GM23338 (cell line): ENCODE measurements around the gene USP30. TPM values are rescaled to one million over a fixed set of nuclear protein-coding genes. Genes with fewer than 3 reads are reported as not detected.

Source experiments
- ATAC-seq: fragments of 200-7000 bp; cut with Tn5 transposase; 3 replicates; pipeline ENCODE4 v1.9.1; 2020
- DNase-seq: peaks from one replicate; pipeline ENCODE4 v3.0.0-alpha.2; 2015; ENCODE audit warnings: low spot score
- H2AFZ ChIP-seq: fragments of 200-600 bp; sonication (generic); 2 replicates; pipeline ENCODE4 v1.8.0; 2016; ENCODE audit warnings: antibody characterized with exemption, mild to moderate bottlenecking, moderate library complexity
- H3F3A ChIP-seq: fragments of 200-600 bp; sonication (generic); replicated peaks from 2 replicates; pipeline ENCODE4 v1.8.0; 2017; ENCODE audit warnings: antibody characterized with exemption, mixed run types, low read depth
- H3K27ac ChIP-seq: fragments of 200-600 bp; sonication (generic); 2 replicates; pipeline ENCODE4 v1.6.1; 2016; ENCODE audit warnings: low read depth
- H3K27me3 ChIP-seq: fragments of 200-600 bp; sonication (generic); 2 replicates; pipeline ENCODE4 v1.8.0; 2016; ENCODE audit warnings: mild to moderate bottlenecking, mixed run types, moderate library complexity; ENCODE audit not compliant: insufficient read depth
- H3K36me3 ChIP-seq: fragments of 200-600 bp; sonication (generic); 2 replicates; pipeline ENCODE4 v1.8.0; 2016; ENCODE audit warnings: mild to moderate bottlenecking; ENCODE audit not compliant: insufficient read depth
- H3K4me1 ChIP-seq: fragments of 200-600 bp; sonication (generic); 2 replicates; pipeline ENCODE4 v1.8.0; 2016; ENCODE audit warnings: mild to moderate bottlenecking, moderate library complexity; ENCODE audit not compliant: insufficient read depth
- H3K4me2 ChIP-seq: fragments of 200-600 bp; sonication (generic); 2 replicates; pipeline ENCODE4 v1.7.1; 2017; ENCODE audit warnings: mixed run types
- H3K4me3 ChIP-seq: fragments of 200-600 bp; sonication (generic); 2 replicates; pipeline ENCODE4 v1.6.1; 2016; ENCODE audit warnings: mixed run types
- H3K79me2 ChIP-seq: fragments of 200-600 bp; sonication (generic); replicated peaks from 2 replicates; pipeline ENCODE4 v1.8.0; 2017; ENCODE audit warnings: mild to moderate bottlenecking; ENCODE audit not compliant: insufficient read depth
- H3K9me2 ChIP-seq: fragments of 200-600 bp; sonication (generic); 2 replicates; pipeline ENCODE4 v1.8.0; 2017; ENCODE audit not compliant: insufficient read depth
- H4K20me1 ChIP-seq: fragments of 200-600 bp; sonication (generic); replicated peaks from 2 replicates; pipeline ENCODE4 v1.8.0; 2017; ENCODE audit warnings: mild to moderate bottlenecking; ENCODE audit not compliant: insufficient read depth
- H3K27ac Mint-ChIP-seq: 2 replicates; pipeline ENCODE4 v1.8.0; 2020; ENCODE audit warnings: inconsistent platforms, mild to moderate bottlenecking, moderate library complexity, mixed read lengths
- H3K27me3 Mint-ChIP-seq: 3 replicates; pipeline ENCODE4 v1.8.0; 2022; ENCODE audit warnings: low read depth, mild to moderate bottlenecking, moderate library complexity, mixed read lengths, inconsistent platforms; ENCODE audit not compliant: insufficient read depth, poor library complexity
- H3K36me3 Mint-ChIP-seq: 3 replicates; pipeline ENCODE4 v1.8.0; 2021; ENCODE audit warnings: low read depth, mild to moderate bottlenecking, inconsistent platforms, moderate library complexity, mixed read lengths
- H3K4me1 Mint-ChIP-seq: 3 replicates; pipeline ENCODE4 v1.8.0; 2020; ENCODE audit warnings: mild to moderate bottlenecking, inconsistent platforms, mixed read lengths
- H3K4me3 Mint-ChIP-seq: 3 replicates; pipeline ENCODE4 v1.8.0; 2021; ENCODE audit warnings: moderate library complexity, mild to moderate bottlenecking, inconsistent platforms, mixed read lengths
- H3K9me3 Mint-ChIP-seq: 3 replicates; pipeline ENCODE4 v1.8.0; 2020; ENCODE audit warnings: moderate library complexity, mild to moderate bottlenecking, inconsistent platforms, mixed read lengths
- CREB1 ChIP-seq: fragments of 250-450 bp; sonication (Bioruptor Pico); IDR thresholded peaks from 2 replicates; pipeline ENCODE4 v1.5.0; 2020; ENCODE audit warnings: low read depth, mild to moderate bottlenecking, moderate library complexity
- ETS1 ChIP-seq: IDR thresholded peaks from 2 replicates; pipeline ENCODE4 v1.6.1; 2016; ENCODE audit warnings: antibody characterized with exemption
- EZH2 ChIP-seq: fragments of 200-600 bp; sonication (generic); IDR thresholded peaks from one replicate; pipeline ENCODE4 v1.8.0; 2017; ENCODE audit warnings: antibody characterized with exemption, mild to moderate bottlenecking, low read depth; ENCODE audit not compliant: unreplicated experiment
- EZH2phosphoT487 ChIP-seq: fragments of 200-600 bp; sonication (generic); IDR thresholded peaks from one replicate; pipeline ENCODE4 v1.8.1; 2018; ENCODE audit warnings: antibody characterized with exemption; ENCODE audit not compliant: unreplicated experiment
- JUNB ChIP-seq: IDR thresholded peaks from one replicate; pipeline ENCODE4 v1.6.1; 2016; ENCODE audit warnings: antibody characterized with exemption; ENCODE audit not compliant: unreplicated experiment
- NANOG ChIP-seq: IDR thresholded peaks from 2 replicates; pipeline ENCODE4 v1.6.1; 2016; ENCODE audit warnings: antibody characterized with exemption, borderline replicate concordance
- POLR2AphosphoS5 ChIP-seq: IDR thresholded peaks from 2 replicates; pipeline ENCODE4 v1.6.1; 2016; ENCODE audit warnings: antibody characterized with exemption, low read depth
- STAT1 ChIP-seq: IDR thresholded peaks from one replicate; pipeline ENCODE4 v1.6.1; 2016; ENCODE audit warnings: antibody characterized with exemption; ENCODE audit not compliant: unreplicated experiment
- ZNF114 ChIP-seq: fragments of 250-450 bp; sonication (Bioruptor Pico); IDR thresholded peaks from 2 replicates; pipeline ENCODE4 v1.5.0; 2020; ENCODE audit warnings: mild to moderate bottlenecking, moderate library complexity
- ZNF331 ChIP-seq: fragments of 250-450 bp; sonication (Bioruptor Pico); IDR thresholded peaks from 2 replicates; pipeline ENCODE4 v1.5.0; 2020; ENCODE audit warnings: low read depth, mild to moderate bottlenecking, moderate library complexity
- polyA plus RNA-seq: library from polyadenylated mRNA; unstranded; fragments of >200 nt; fragmentation: Nextera tagmentation; extraction: Ambion mirVana; gene quantifications from 2 replicates; pipeline ENCODE4 v1.2.1, GENCODE V29; 2016
- total RNA-seq: library from RNA; depleted of rRNA; stranded (reverse); fragments of >200 nt; shearing (Covaris generic); gene quantifications from 2 replicates; pipeline ENCODE4 v1.2.3, GENCODE V29; 2014
- TF ChIP-seq, protein P1 (sequence below): IDR thresholded peaks from one replicate; pipeline ENCODE4 v1.6.1; 2018; ENCODE audit warnings: antibody characterized with exemption; ENCODE audit not compliant: unreplicated experiment

USP30 gene
- total and polyA plus RNA-seq, 2 experiments from 2014 or later, result 2.9 to 6.1 TPM

GRCh38 chr12:109127533-109128242, 75.3 kb downstream of the USP30 start:
- DNase-seq, result no peak
- no peak for TF ChIP-seq POLR2AphosphoS5
- TF ChIP-seq CREB1 (CRISPR knock-in tag), result no peak
- Histone ChIP-seq H3K4me3 (no peak overlapping the region), H3K4me1 (no peaks in the 10 kb centered on the region), H3K27ac (no peak overlapping the region), H3K79me2 (no peaks in the 10 kb centered on the region), H3F3A (no peaks in the 10 kb centered on the region), H3K9me2 (no peaks in the 10 kb centered on the region), H3K4me2 (no peak overlapping the region), H3K27me3 (no peaks in the 10 kb centered on the region), H3K36me3 (no peaks in the 10 kb centered on the region), H4K20me1 (no peaks in the 10 kb centered on the region), H2AFZ (no peak overlapping the region)
- no peak for ATAC-seq
- H3K4me1 Mint-ChIP-seq, result peaks cover 15% of the 10 kb centered on the region
- H3K9me3 Mint-ChIP-seq, result no peaks in the 10 kb centered on the region
- H3K4me3 Mint-ChIP-seq, result no peak overlapping the region
- H3K36me3 Mint-ChIP-seq, result no peaks in the 10 kb centered on the region; the same call in 2 of the 3 replicates
- H3K27ac Mint-ChIP-seq, result no peak overlapping the region
- peaks cover 4% of the 10 kb centered on the region for H3K27me3 Mint-ChIP-seq

DNA sequence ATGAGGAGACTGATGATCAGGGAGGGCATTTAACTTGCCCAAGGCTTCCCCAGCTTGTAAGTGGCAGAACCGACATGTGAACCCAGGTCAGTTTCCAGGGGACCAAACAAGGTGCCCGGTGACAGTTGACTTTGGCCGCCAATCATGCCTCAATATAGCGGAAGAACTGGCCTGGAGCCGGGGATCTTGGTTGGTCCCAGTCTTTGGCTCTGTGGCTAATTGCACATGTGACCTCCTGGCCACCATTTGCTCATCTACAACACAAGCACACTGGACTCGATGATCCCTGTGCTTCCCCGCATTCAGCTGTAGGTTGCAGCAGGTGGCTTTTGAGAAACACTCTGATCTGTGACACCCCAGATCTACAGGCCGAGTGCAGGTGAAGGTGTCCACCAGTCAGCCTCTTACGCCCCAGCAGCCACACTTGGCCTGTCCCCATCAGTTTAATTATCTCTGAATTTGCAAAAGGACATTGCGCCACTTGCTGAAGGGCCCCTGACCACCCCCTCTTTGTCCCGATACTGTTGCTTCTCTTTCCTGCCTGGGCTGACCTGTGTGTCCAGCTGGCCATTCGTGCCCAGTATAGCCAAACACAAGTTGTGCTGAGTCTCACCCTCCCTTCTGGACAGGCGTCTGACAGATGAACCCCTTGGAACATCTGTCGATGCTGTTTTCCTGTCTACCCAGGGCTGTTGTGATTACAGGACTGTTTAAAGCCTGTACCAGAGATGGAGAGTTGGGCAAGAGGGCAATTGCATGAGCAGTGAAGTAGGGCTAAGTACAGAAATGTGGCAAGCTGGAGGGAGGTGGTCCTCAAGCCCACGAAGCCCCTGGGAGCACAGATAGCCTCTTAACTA, 78.1 kb downstream of the USP30 start:
- no peak for ATAC-seq
- Histone ChIP-seq H3K4me1 (no peaks in the 10 kb centered on the region), H3K79me2 (no peaks in the 10 kb centered on the region), H3K27ac (no peak overlapping the region), H3K4me3 (no peak overlapping the region), H3K36me3 (no peaks in the 10 kb centered on the region), H4K20me1 (no peaks in the 10 kb centered on the region), H3K4me2 (no peak overlapping the region), H2AFZ (no peak overlapping the region), H3F3A (no peaks in the 10 kb centered on the region), H3K9me2 (no peaks in the 10 kb centered on the region), H3K27me3 (no peaks in the 10 kb centered on the region)
- Mint-ChIP-seq H3K9me3 (peaks cover 2% of the 10 kb centered on the region; the same call in 2 of the 3 replicates), H3K27ac (no peak overlapping the region; the same call in 1 of the 2 replicates), H3K4me3 (no peak overlapping the region), H3K4me1 (peaks cover 10% of the 10 kb centered on the region), H3K36me3 (no peaks in the 10 kb centered on the region; the same call in 1 of the 3 replicates), H3K27me3 (peaks cover 4% of the 10 kb centered on the region)
- no peak for DNase-seq
- no peak for TF ChIP-seq ZNF331 (CRISPR knock-in tag)
- TF ChIP-seq CREB1 (CRISPR knock-in tag), result no peak
- TF ChIP-seq STAT1, result no peak
- no peak for TF ChIP-seq EZH2phosphoT487
- TF ChIP-seq JUNB, result no peak
- TF ChIP-seq, protein P1, sequence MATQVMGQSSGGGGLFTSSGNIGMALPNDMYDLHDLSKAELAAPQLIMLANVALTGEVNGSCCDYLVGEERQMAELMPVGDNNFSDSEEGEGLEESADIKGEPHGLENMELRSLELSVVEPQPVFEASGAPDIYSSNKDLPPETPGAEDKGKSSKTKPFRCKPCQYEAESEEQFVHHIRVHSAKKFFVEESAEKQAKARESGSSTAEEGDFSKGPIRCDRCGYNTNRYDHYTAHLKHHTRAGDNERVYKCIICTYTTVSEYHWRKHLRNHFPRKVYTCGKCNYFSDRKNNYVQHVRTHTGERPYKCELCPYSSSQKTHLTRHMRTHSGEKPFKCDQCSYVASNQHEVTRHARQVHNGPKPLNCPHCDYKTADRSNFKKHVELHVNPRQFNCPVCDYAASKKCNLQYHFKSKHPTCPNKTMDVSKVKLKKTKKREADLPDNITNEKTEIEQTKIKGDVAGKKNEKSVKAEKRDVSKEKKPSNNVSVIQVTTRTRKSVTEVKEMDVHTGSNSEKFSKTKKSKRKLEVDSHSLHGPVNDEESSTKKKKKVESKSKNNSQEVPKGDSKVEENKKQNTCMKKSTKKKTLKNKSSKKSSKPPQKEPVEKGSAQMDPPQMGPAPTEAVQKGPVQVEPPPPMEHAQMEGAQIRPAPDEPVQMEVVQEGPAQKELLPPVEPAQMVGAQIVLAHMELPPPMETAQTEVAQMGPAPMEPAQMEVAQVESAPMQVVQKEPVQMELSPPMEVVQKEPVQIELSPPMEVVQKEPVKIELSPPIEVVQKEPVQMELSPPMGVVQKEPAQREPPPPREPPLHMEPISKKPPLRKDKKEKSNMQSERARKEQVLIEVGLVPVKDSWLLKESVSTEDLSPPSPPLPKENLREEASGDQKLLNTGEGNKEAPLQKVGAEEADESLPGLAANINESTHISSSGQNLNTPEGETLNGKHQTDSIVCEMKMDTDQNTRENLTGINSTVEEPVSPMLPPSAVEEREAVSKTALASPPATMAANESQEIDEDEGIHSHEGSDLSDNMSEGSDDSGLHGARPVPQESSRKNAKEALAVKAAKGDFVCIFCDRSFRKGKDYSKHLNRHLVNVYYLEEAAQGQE, result no peak
- no peak for TF ChIP-seq ZNF114 (CRISPR knock-in tag)
- no peak for TF ChIP-seq POLR2AphosphoS5
- TF ChIP-seq ETS1, result no peak
- no peak for TF ChIP-seq EZH2
- TF ChIP-seq NANOG, result no peak
